ENCODE results near the gene SP9.

DNA sequence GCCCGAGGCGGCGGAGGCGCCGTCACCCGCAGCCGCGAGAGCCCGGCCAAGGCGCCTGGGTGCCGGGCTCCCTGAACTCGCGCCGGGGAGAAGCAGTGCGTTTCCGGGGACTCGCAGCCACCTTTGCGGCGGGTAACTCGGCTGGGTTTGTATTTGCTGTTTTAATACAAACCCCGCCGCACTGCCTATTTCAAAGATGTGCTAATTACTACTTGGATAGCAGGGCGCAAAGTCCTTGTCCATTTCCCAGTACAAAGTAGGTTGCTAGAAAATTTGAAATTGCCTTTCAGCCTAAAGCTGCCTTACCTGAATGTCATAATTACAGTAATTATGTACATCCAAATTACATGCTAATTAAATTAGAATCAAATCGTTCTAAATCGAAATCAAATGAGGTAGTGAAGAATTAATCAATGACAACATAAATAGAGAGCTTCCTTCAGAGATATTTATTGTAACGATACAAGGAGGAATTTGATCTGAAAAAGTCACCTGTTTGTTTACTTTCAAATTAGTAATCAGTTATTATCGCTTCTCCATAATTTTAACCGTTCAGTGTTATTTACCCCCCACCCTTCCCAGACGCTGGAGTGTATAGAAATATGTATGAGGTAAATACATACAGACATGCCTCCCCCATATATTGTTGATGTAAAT, 8.1 kb downstream of the SP9 start:
- TF ChIP-seq, protein P1, sequence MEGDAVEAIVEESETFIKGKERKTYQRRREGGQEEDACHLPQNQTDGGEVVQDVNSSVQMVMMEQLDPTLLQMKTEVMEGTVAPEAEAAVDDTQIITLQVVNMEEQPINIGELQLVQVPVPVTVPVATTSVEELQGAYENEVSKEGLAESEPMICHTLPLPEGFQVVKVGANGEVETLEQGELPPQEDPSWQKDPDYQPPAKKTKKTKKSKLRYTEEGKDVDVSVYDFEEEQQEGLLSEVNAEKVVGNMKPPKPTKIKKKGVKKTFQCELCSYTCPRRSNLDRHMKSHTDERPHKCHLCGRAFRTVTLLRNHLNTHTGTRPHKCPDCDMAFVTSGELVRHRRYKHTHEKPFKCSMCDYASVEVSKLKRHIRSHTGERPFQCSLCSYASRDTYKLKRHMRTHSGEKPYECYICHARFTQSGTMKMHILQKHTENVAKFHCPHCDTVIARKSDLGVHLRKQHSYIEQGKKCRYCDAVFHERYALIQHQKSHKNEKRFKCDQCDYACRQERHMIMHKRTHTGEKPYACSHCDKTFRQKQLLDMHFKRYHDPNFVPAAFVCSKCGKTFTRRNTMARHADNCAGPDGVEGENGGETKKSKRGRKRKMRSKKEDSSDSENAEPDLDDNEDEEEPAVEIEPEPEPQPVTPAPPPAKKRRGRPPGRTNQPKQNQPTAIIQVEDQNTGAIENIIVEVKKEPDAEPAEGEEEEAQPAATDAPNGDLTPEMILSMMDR (IDR thresholded peaks at IDR 0.05) = no peak
- no peak for TF ChIP-seq EZH2 (IDR thresholded peaks at IDR 0.05)
- TF ChIP-seq EZH2phosphoT487 (IDR thresholded peaks at IDR 0.05) = peak; percentile 91
